DMS153 treated with DMSO at 0.1 percent for 48 hours (cell line): ENCODE measurements around the gene KRTAP4-12.
"Not testable (repeated sequence)": the region's sequence is repeated elsewhere in the genome, so short reads cannot be mapped to it uniquely, and the experiment has no call there.

ENCODE experiments used
- DNase-seq: peaks from one replicate; lab custom pipeline; 2025; ENCODE audit not compliant: unreplicated experiment; lab: John Stamatoyannopoulos, UW

Gene KRTAP4-12

GRCh38 chr17:41123991-41124371 is at the start of gene KRTAP4-12:
TSS of gene KRTAP4-12 (minus strand) at chr17:41124182. CDS start at chr17:41124122, 60 bp downstream.
- not testable (repeated sequence) for DNase-seq

- no peak for DNase-seq
Observed at GRCh38 chr17:41171886-41172285, 47.9 kb upstream of the KRTAP4-12 start.

DNA sequence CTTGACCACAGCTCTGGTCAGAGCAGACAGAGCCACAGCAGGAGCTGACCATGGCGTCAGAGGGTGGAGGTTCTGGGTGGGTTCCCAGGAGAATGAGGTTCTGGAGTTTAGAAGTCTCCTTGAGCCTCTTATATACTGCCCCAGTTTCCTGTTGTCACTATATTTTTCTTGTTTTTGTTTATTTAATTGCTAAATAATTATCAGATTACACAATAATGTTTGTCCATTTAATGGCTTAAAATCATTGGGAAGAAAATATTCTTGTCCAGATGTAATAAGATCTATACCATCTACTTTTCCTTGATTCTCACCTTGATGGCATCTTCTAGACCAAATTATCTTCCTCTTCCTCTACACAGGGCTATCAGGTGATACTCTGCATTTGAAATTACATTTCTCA is 44.1 kb upstream of the KRTAP4-12 start, which contains the start of gene KRTAP4-3:
KRTAP4-3 (minus strand) TSS at position 101 of the 400 bp plus-strand sequence; CDS start at position 52, 49 bp downstream.
- no peak for DNase-seq

DNA sequence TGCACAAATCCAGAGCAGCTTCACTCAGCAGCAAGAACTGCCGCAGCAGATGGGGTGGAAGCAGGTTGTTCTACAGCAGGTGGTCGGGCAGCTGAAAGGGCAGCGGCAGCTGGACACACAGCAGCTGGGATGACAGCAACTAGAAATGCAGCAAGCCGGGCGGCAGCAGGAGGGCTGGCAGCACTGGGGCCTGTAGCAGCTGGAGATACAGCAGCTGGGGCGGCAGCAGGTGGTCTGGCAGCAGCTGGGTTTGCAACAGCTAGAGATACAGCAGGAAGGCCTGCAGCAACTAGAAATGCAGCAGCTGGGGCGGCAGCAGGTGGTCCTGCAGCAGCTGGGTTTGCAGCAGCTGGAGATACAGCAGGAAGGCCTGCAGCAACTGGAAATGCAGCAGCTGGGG is 43.6 kb upstream of the KRTAP4-12 start:
- no peak for DNase-seq

DNA sequence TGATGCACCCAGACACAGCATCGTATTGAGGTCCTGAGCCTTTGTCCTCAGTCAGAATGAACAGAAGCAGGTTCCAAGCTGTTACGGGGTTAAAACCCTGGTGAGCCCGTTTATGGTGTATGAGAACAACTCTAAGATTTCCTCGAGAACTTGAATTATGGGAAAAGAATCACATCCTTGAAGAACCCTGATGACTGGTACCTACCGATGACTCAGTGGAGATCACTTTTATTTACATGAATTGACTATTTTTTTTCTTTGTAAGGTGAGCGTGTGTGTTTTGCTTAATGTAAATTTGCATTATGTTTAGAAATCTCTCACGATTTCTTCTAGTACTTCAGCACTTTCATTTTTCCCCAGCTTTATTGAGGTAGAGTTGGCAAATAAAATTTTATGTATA is 39.8 kb upstream of the KRTAP4-12 start:
- no peak for DNase-seq

- DNase-seq, result no peak
Observed at GRCh38 chr17:41160648-41161047, 36.7 kb upstream of the KRTAP4-12 start, which contains the start of gene KRTAP4-4. TSS of gene KRTAP4-4 (minus strand) at chr17:41160748. CDS start at chr17:41160691, 57 bp downstream.

DNA sequence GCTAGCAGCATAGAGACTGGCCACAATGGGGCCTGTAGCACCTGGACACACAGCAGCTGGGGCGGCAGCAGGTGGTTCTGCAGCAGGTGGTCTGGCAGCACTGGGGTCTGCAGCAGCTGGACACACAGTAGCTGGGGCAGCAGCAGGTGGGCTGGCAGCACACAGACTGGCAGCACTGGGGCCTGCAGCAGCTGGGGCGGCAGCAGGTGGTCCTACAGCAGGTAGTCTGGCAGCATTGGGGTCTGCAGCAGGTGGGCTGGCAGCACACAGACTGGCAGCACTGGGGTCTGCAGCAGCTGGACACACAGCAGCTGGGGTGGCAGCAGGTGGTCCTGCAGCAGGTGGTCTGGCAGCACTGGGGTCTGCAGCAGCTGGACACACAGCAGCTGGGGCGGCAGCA is 36.2 kb upstream of the KRTAP4-12 start:
- not testable (repeated sequence) for DNase-seq

- no peak for DNase-seq
Observed at GRCh38 chr17:41153856-41154255, 29.9 kb upstream of the KRTAP4-12 start.

DNA sequence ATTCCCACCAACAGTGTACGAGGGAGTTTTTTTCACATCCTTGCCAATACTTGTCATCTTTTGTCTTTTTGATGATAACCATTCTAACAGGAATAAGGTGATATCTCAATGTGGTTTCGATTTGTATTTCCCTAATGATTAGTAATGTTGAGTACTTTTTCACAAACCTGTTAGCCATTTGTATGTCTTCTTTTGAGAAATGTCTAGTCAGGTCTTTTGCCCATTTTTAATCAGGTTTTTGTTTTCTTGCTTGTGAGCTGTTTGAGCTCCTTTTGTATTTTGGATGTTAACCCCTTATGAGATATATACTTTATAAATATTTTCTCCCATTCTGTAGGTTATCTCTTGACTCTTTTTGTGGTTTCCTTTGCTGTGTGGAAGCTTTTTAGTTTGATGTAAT is 27.5 kb upstream of the KRTAP4-12 start:
- no peak for DNase-seq

- DNase-seq, result no peak
Observed at GRCh38 chr17:41150026-41150425, 26.0 kb upstream of the KRTAP4-12 start.

DNA sequence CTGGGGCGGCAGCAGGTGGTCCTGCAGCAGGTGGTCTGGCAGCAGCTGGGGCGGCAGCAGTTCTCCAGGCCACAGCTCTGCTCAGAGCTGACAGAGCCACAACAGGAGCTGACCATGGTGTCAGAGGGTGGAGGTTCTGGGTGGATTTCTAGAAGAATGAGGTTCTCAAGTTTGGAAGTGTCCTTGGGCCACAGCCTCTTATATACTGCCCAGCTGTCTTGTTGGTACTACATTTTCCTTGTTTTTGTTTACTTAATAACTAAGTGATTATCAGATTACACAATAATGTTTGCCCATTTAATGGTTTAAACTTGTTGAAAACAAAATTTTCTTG is 25.6 kb upstream of the KRTAP4-12 start, which contains the start of gene KRTAP4-5:
KRTAP4-5 (minus strand) TSS at position 174 of the 334 bp plus-strand sequence; CDS start at position 116, 58 bp downstream.
- no peak for DNase-seq

GRCh38 chr17:41148971-41149651 is 25.1 kb upstream of the KRTAP4-12 start:
- DNase-seq, result not testable (repeated sequence)

- no peak for DNase-seq
Observed at GRCh38 chr17:41147531-41148204, 23.7 kb upstream of the KRTAP4-12 start.

GRCh38 chr17:41145261-41145660 is 21.3 kb upstream of the KRTAP4-12 start:
- DNase-seq, result no peak

DNA sequence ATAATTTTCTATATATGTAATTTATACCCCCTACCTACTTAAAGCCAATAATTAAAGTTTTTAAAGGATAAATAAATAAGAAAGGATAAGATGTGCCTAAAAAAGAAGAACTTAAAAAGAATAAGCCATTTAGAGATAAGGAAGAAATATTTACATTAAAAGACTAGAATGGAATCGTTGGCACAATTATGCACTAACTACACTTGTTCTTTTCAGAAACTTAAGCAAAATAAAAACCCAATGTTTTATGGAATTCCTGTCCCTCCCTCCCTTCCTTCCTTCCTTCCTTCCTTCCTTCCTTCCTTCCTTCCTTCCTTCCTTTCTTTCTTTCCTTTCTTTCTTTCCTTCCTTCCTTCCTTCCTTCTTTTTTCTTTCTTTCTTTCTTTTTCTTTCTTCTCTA is 20.9 kb upstream of the KRTAP4-12 start:
- no peak for DNase-seq

- no peak for DNase-seq
Observed at GRCh38 chr17:41141361-41141760, 17.4 kb upstream of the KRTAP4-12 start.

DNA sequence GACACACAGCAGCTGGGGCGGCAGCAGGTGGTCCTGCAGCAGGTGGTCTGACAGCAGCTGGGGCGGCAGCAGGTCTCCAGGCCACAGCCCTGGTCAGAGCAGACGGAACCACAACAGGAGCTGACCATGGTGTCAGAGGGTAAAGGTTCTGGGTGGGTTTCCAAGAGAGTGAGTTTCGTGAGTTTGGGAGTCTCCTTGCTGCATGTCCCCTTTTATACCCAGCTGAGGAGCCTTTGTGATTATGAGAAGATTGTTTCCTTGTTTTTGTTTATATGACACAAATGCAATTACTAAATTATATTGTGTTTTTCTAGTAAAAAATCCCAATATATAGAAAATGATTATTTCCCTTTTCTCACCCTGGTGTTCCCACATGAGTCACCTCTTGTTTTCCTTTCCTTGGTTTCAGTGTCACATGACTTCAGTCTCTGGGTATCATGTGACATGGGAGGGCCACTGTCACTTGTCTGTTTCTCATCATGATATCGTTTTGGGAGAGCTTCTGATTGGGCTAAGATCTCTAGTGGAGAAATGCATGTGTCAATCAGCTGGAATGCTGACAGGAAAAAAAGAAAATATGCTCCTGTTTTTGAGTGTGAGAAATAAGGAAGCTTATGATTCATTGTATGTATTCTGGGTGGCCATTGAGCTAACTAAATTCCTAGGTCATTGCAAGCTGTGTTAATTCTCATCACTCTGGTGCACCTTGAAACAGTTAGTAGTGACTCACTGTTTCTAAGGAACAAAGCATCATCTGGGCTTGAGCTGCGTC is 16.6 kb upstream of the KRTAP4-12 start, which contains the start of gene KRTAP4-6:
KRTAP4-6 (minus strand) TSS at position 185 of the 772 bp plus-strand sequence; CDS start at position 128, 57 bp downstream.
- no peak for DNase-seq

- not testable (repeated sequence) for DNase-seq
Observed at GRCh38 chr17:41139865-41140264, 15.9 kb upstream of the KRTAP4-12 start.

GRCh38 chr17:41133880-41134735 is 10.1 kb upstream of the KRTAP4-12 start:
- DNase-seq, result no peak

DNA sequence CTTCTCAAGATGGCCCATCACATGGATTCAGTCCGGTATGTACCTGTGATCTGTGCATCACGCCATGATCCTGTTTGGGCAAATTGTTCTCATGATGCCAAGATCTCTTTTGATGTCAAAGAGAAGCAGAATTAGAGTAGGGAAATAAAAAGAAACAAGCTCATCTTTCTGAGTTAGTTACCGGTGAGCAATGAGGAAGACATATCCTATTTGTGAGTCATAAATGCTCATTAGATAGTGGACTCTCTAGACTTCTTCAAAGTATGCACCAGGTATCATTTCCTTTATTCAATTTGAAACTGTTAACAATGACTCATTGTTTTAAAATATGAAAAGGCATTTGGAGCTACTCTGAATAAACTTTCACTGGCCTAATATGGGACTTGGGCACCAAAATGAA is 8.0 kb upstream of the KRTAP4-12 start:
- no peak for DNase-seq
